Cerebellar nuclear complex (tissue), 1 donor: ENCODE measurements around the gene PODXL2.
"Not testable (repeated sequence)": the region's sequence is repeated elsewhere in the genome, so short reads cannot be mapped to it uniquely, and the experiment has no call there.

Experiments
- DNase-seq, 2 experiments: peaks; one replicate each; lab custom pipeline; 2025; lab: John Stamatoyannopoulos, UW

Gene PODXL2

DNA sequence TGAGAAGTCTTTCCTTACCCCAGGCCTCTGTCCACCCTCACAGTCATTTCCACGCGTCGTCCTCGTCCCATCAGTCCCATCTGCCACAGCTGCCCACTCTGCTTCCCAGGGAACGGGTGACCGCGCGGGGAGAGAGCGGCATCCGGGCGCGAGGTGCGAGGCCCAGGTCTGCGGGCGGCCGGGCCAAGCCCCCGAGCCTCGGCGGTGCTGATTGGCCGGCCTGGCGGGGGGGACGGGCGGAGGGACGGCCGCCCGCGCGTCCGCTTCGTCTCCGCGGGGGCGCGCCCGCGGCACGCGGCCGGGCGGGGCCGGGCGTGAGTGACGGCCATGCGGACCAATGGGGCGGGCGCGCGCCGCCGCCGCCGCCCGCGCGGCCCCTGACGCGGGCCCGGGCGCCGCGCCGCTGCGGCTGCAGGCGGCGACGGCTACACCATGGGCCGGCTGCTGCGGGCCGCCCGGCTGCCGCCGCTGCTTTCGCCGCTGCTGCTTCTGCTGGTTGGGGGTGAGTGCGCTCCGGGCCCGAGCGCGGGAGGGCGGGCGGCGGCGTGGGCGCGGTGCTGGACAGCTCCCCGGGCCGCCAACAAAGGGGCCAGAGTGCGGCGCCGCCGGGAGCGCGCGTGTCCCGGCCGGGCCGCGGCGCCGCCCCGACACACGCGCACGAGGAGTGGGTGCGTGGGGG is at the start of gene PODXL2:
Gene PODXL2, plus strand, starts transcription at position 398 of the 679 bp plus-strand sequence. Its CDS starts 35 bp downstream, at position 433.
- no peak for DNase-seq

DNA sequence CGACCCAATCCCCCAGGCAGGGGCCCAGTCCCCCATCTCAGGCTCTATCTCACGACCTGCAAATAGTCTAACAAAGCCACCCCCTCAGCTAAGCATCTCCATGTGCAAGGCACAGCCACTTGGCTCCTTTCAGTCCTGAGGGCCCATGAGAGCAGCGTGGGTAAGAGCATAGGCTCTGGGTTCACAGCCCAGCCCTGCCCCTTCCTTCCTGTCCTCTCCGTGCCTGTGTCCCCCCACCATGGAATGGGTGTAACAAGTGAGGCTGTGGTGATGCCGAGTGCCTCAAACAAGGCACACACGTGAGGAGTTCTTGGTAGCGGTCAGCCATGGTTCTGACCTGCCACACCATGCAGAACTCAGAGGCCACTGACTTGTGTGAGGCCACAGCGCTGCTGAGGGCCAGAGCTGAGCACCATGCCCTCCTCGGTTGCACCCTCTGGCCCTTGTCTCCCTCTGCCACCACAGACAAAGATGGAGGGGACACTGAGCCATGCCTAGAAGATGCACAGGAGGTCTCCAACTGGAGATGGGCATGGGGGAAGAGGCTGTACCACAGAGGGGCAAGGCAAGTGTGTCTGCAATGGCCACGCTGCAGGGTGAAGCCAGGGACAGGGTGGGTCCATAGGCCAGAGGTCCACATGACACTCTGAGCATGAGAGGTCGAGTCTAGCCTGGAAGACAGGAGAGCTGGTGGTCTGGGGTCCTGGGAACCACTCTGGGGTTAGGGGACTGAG is 48.5 kb upstream of the PODXL2 start:
- DNase-seq: no peak

- no peak for DNase-seq
These were observed 44.3 kb upstream of the PODXL2 start for GRCh38 chr3:127584734-127585133.

DNA sequence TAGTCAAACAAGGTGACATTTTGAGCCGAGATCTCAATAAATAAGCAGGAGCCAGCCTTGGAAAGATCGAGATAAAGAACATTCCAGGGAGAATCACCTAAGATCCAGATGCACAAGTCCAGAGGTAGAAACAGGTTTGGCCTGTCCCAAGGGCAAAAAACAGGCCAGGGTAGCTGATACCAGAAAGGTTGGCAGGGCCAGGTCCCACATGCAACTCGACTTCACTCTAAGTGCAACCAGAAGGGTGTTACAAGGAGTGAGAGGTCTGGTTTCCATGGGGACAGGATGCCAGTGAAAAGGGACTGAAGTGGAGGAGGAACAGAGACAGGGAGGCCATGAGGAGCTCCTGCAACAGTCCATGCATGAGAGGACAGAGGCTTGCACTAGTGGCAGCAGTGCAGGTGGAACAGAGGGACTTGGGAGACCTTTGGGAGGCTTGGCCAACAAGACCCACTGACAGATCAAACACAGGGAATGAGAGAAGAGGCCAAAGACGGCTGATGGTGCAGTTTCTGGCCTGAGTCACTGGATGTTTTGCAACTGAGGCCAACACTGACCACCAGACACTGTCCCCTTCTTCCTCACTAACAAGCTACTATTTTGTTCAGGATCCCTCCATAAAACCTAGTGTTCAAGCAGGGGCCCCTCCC is 43.7 kb upstream of the PODXL2 start:
- DNase-seq: no peak

GRCh38 chr3:127585813-127586413 is 43.1 kb upstream of the PODXL2 start:
- no peak for DNase-seq

DNA sequence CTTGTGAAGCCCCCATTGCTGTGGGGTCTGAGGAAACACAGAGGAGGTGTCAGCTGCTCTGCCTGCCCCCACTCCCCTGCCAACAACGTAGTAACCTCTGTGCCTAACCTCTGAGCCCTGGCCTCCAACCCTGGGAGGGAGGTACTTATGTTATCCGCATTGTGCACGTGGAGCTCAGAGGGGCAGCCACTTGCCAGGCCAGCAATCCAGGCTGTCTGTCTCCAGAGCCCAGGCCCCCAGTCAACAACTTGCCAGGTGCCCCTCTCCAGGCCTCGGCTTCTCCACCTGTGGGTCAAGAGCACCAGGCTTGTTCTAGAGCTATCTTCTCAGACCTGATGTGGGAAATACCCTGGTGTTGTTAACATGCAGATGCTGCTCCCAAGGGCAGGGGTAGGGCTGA is 41.1 kb upstream of the PODXL2 start:
- no peak for DNase-seq

- DNase-seq: no peak
These were observed 40.0 kb upstream of the PODXL2 start for GRCh38 chr3:127588806-127589577.

DNA sequence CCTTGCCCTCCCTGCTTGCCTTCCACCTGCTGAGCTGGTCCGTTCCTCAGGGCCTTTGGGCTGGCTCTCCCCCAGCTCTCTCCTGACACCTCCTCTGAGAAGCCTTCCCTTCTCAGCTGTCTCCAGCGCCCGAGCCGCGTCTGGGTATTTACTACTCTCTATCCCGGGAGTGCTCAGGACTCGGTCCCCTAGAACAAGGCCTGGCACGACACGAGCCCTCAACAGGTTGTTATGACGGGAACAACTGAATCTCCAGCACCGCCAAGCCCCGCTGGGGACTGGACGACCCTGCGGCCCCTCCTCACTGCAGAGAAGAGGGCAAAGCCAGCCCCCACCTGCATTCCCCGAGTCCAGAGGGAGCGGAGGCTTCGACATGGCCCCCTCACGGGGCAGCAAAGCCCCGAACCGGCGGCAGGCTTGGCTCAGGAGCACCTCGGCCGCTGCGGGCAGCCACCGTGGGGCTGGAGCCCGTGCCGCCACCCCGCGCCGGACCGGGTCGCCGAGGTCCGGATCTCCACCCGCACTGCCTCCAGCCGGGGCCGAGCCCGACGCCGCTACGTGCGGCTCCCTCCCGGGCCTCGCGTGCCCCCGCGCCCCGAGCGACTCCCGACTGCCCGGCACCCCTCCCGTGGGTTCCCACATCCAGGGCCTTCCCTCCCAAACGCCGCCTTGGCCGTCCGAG is 39.2 kb upstream of the PODXL2 start:
- DNase-seq: no peak

DNA sequence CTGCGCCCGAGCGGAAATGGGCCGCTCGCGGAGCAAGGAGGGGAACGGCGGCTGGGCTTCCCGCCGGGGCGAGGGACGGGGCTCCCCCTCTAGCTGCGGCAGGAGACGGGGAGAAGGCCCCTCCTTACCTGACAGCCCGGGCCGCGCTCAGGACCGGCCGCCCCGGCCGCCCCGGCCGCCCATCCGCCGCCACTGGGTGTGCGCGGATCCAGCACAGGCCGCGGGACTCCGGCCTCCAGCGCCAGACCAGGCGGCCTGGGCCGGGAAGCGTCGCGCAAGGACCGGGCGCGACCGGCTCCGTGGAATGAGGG is 38.7 kb upstream of the PODXL2 start:
- DNase-seq: no peak

DNA sequence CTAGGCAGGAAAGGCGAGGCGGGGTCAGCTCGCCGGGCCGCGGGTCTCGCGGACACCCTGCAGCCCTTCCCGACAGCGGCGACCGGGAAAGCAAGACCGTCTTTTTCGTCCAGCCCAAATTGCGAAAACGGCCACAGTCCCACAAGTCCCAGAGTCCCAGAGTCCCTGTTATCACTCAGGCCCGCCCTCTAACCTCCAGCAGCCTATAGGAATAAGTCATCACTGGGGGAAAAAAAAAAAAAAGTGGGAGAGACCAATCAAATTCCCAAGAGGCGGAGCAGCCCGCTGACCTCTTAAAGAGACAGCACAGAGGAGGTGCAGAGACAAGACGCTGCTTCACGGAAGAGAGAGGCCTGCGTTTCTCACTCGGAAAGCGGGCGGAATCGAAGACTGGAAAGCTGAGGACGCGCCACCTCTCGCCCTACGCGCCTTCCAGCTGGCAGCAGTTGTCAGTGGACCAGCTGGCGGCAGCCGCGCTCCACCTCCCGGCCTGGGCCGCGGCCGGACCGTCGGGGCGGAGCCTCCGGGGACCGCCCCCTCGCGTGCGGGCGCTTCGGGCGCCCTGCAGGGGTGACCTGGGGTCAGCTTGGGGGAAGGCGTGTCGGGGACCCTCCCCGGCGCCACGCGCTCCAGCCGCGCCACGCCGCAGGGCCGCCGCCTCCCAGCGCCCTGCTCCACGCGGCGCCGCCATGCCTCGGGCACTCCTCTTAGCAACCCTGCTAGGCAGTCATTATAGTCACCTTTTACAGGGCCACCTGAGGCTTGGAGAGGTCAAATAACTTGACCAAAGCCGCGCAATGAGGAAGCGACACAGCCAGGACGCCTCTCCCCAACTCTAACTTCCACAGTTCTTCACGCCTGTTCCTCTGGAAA is 38.2 kb upstream of the PODXL2 start, which contains the start of gene TPRA1:
Gene TPRA1, minus strand, starts transcription at position 141 of the 873 bp plus-strand sequence. CDS start 10,587 bp downstream, outside the sequence.
- DNase-seq: peak; percentile 94 to 98

- no peak for DNase-seq
These were observed 35.8 kb upstream of the PODXL2 start for GRCh38 chr3:127593178-127593577.

GRCh38 chr3:127595303-127595702 is 33.7 kb upstream of the PODXL2 start:
- DNase-seq: no peak

DNA sequence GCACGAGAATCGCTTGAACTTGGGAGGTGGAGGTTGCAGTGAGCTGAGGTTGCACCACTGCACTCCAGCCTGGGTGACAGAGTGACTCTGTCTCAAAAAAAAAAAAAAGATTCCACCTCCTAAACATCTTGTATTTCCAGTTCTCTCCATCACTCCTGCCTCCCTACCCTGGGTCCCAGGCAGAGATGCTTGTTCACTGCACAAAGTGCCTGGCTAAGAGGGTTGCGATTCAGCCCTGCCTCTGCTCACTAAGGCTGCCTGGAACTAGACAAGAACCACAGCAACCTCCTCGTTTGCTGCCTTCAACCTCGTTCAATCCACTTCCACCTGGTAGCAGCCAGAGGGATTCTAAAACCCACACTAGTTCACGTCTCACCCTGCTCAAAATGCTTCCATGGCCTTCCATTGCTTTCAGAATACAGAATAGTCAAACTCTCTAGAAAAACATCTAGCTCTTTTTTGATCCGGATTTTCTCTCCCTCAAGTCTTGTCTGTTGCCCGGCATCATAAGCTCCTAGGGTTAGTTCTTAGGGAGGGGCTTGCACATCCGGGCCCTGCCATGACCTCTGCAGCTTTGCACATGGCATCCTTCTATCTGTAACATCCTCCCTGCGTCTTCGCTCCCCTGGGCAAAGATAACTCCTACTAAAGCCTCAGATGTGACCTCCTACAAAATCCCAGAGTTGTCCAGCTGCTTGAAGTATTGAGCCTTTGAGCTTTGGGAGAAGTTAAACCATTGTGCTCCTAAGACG is 31.8 kb upstream of the PODXL2 start:
- no peak for DNase-seq

DNA sequence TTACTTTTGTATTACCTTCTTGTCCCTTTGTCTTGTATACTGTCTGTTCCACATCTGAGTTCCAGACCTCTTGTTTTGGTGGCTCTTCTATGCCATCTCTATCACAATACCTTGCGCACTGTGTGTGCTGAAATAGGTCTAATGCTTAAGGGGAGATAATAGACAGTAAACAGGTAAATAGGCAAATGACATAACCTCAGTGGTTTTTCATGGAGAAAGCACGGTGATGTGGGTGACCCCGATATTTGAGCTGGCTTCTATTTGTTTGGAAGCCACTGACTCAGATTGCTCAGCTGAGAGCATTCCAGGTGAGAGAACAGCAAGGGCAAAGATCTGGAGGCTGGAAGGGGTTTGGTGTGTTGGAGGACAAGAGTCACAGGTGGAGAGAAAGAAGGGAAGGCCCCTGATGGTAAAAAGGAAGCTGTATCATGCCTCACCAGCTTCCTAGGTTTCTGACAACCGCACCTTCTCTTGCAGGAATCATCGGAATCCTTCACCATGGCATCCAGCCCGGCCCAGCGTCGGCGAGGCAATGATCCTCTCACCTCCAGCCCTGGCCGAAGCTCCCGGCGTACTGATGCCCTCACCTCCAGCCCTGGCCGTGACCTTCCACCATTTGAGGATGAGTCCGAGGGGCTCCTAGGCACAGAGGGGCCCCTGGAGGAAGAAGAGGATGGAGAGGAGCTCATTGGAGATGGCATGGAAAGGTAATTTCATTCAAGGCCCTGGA is 30.0 kb upstream of the PODXL2 start:
- DNase-seq: no peak

GRCh38 chr3:127600749-127601456 is 28.1 kb upstream of the PODXL2 start:
- DNase-seq: no peak

DNA sequence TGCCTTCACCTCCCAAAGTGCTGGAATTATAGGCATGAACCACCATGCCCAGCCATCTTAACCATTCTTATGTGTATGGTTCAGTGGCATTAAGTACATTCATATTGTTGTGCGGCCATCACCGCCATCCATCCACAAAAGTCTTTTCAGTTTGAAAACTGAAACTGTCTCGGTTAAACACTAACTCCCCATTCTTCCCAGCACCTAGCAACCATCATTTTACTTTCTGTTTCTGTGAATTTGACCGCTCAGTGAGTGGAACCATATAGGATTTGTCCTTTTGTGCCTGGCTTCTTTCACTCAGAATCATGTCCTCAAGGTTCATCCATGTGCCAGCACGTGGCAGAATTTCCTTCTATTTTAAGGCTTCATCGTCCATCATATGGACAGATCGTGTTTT is 24.9 kb upstream of the PODXL2 start:
- DNase-seq: no peak

DNA sequence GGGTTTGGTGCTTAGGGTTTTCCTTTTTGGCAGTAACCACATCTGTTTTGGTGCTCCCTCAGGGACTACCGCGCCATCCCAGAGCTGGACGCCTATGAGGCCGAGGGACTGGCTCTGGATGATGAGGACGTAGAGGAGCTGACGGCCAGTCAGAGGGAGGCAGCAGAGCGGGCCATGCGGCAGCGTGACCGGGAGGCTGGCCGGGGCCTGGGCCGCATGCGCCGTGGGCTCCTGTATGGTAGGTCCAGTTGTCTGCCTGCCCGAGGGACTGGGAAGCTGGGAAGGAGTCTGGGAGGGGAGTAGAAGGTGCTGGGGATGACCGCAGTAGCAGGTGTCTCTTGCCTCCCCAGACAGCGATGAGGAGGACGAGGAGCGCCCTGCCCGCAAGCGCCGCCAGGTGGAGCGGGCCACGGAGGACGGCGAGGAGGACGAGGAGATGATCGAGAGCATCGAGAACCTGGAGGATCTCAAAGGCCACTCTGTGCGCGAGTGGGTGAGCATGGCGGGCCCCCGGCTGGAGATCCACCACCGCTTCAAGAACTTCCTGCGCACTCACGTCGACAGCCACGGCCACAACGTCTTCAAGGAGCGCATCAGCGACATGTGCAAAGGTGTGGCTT is 24.3 kb upstream of the PODXL2 start:
- DNase-seq: no peak

- not testable (repeated sequence) for DNase-seq
These were observed 23.4 kb upstream of the PODXL2 start for GRCh38 chr3:127605547-127605946.
